Astrocyte of the cerebellum (primary cell): ENCODE results near the gene SPHK1.
A peak's percentile ranks its signal among the peaks of the same experiment; 100 is the strongest.

Experiments used
- DNase-seq: peaks from one replicate; pipeline ENCODE4 v3.0.0-alpha.2; 2011; ENCODE audit warnings: low read depth
- H3K4me3 ChIP-seq: 2 replicates; pipeline ENCODE4 v1.5.1; 2011; ENCODE audit warnings: mild to moderate bottlenecking, low read depth, low read length, moderate library complexity
- in situ Hi-C: cut with HindIII; loops from 2 replicates; pipeline ENCODE4 v1.10.0; 2017; ENCODE audit warnings: low sequenced_read_pairs
- TF ChIP-seq, protein P1 (sequence below): IDR thresholded peaks from 2 replicates; pipeline ENCODE4 v1.5.1; 2012; ENCODE audit warnings: low read length, low read depth, moderate library complexity, mild to moderate bottlenecking; ENCODE audit errors: missing control alignments

SPHK1 gene, protein sequence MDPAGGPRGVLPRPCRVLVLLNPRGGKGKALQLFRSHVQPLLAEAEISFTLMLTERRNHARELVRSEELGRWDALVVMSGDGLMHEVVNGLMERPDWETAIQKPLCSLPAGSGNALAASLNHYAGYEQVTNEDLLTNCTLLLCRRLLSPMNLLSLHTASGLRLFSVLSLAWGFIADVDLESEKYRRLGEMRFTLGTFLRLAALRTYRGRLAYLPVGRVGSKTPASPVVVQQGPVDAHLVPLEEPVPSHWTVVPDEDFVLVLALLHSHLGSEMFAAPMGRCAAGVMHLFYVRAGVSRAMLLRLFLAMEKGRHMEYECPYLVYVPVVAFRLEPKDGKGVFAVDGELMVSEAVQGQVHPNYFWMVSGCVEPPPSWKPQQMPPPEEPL

DNA sequence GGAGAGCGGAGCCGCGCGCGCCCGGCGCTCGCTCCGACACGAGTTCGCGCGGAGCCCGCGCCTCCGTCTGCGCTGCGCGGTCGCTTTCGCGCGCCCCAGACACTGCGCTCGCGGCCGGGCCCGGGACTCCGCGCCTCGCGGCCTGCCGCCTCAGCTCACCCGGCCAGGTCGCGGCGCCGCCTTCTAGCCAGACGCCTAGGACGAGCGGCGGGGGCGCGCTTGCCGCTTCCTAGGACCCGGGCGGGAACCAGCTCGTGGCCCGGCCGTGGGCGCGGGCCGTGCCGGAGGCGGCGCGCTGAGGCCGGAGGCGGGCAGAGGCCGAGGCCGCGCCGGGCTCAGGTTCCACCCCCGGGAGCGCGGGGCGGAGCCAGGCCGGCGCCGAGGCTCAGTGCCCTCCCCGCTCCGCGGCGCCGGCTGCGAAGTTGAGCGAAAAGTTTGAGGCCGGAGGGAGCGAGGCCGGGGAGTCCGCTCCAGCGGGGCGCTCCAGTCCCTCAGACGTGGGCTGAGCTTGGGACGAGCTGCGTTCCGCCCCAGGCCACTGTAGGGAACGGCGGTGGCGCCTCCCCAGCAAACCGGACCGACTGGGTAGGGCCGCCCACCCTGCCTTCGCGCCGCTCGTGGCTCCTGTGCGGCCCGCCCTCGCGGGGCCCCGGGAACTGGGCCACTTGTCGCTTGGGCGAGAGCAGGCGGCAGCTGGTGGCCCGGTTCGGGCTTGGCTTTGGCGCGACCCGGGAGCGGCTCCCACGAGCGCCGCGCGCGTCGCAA, at the start of gene SPHK1:
SPHK1 (plus strand) TSS at position 388 of the 765 bp plus-strand sequence. CDS start 1,036 bp downstream, outside the sequence.
- DNase-seq = no peak
- H3K4me3 ChIP-seq = peak within 1 kb of the TSS; percentile 60
- TF ChIP-seq, protein P1, sequence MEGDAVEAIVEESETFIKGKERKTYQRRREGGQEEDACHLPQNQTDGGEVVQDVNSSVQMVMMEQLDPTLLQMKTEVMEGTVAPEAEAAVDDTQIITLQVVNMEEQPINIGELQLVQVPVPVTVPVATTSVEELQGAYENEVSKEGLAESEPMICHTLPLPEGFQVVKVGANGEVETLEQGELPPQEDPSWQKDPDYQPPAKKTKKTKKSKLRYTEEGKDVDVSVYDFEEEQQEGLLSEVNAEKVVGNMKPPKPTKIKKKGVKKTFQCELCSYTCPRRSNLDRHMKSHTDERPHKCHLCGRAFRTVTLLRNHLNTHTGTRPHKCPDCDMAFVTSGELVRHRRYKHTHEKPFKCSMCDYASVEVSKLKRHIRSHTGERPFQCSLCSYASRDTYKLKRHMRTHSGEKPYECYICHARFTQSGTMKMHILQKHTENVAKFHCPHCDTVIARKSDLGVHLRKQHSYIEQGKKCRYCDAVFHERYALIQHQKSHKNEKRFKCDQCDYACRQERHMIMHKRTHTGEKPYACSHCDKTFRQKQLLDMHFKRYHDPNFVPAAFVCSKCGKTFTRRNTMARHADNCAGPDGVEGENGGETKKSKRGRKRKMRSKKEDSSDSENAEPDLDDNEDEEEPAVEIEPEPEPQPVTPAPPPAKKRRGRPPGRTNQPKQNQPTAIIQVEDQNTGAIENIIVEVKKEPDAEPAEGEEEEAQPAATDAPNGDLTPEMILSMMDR = no peak
- in situ Hi-C loops = no loop called here

- H3K4me3 ChIP-seq = no peak overlapping the region
- no peak for DNase-seq
- TF ChIP-seq, protein P1 = no peak
- in situ Hi-C loops = no loop called here
Observed at GRCh38 chr17:76335716-76336381, 48.6 kb upstream of the SPHK1 start.

DNA sequence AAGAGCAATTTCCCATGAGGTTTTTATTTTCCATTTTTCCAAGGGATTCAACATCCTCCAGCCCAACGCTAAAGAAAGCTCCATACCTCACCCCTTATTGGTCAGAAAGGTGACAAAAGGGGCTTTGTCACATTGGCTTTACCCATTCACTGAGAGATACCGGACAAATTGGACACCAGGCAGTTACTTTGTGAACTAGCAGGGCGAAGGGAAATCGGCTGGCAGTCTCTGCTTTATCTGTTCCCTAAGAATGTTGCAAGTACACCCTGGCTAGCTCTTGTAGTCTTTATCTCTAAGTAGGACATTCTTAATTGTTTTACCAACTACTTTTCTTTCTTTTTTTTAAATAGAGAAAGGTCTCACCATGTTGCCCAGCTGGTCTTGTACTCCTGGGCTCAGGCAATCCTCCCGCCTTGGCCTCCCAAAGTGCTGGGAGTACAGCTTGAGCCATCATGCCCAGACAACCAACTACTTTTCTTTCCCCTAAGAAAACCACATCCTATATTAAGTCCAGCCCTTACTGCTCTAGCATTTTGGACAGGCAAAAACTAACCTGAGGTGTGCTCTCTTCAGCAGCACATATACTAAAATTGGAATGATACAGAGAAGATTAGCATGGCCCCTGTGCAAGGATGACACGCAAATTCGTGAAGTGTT, 47.5 kb upstream of the SPHK1 start:
- in situ Hi-C loops = no loop called here
- TF ChIP-seq, protein P1 = no peak
- no peak overlapping the region for H3K4me3 ChIP-seq
- DNase-seq = no peak

- TF ChIP-seq, protein P1 = no peak
- H3K4me3 ChIP-seq = no peak overlapping the region
- DNase-seq = no peak
- in situ Hi-C loops = no loop called here
Observed at GRCh38 chr17:76337413-76337777, 47.0 kb upstream of the SPHK1 start.

GRCh38 chr17:76341301-76341700, 43.1 kb upstream of the SPHK1 start:
- in situ Hi-C loops = no loop called here
- H3K4me3 ChIP-seq = no peak overlapping the region
- DNase-seq = no peak
- TF ChIP-seq, protein P1 = no peak

GRCh38 chr17:76343106-76343505, 41.3 kb upstream of the SPHK1 start:
- no peak for DNase-seq
- no peak overlapping the region for H3K4me3 ChIP-seq
- in situ Hi-C loops = no loop called here
- TF ChIP-seq, protein P1 = no peak
